Epithelial cell of esophagus (primary cell): ENCODE data around the gene NCAPD3.
A peak's percentile ranks its signal among the peaks of the same experiment; 100 is the strongest.

Experiments used
- DNase-seq: peaks from one replicate; pipeline ENCODE4 v3.0.0; 2010; ENCODE audit warnings: low read depth
- H3K4me3 ChIP-seq: 2 replicates; pipeline ENCODE4 v1.5.1; 2011; ENCODE audit warnings: mild to moderate bottlenecking, low read length, control low read depth
- TF ChIP-seq, protein P1 (sequence below): IDR thresholded peaks from 2 replicates; pipeline ENCODE4 v1.5.1; 2011; ENCODE audit warnings: low read depth, mild to moderate bottlenecking, low read length, control low read depth, inconsistent platforms; ENCODE audit not compliant: insufficient read depth; ENCODE audit errors: missing control alignments

The NCAPD3 gene

DNA sequence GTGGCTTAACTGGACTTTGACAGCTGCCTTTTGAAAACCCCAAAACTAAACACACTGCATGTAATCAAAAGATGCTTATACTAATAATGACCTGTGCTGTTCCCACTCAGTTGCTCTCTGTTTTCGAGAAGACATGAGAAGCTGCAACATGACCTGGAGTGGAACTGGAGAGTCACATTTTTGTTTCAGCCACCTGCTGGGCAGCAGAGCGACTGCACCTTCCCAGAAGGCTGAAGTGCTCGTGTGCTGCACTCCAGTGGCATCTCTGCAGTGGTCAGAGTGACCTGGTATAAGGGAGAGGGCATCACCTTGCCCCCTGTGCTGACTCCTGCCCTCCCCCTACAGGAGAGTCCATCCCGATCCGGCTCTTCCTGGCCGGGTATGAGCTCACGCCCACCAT, 20.8 kb upstream of the NCAPD3 start:
- no peak overlapping the region for H3K4me3 ChIP-seq
- DNase-seq: peak; percentile 27
- TF ChIP-seq, protein P1, sequence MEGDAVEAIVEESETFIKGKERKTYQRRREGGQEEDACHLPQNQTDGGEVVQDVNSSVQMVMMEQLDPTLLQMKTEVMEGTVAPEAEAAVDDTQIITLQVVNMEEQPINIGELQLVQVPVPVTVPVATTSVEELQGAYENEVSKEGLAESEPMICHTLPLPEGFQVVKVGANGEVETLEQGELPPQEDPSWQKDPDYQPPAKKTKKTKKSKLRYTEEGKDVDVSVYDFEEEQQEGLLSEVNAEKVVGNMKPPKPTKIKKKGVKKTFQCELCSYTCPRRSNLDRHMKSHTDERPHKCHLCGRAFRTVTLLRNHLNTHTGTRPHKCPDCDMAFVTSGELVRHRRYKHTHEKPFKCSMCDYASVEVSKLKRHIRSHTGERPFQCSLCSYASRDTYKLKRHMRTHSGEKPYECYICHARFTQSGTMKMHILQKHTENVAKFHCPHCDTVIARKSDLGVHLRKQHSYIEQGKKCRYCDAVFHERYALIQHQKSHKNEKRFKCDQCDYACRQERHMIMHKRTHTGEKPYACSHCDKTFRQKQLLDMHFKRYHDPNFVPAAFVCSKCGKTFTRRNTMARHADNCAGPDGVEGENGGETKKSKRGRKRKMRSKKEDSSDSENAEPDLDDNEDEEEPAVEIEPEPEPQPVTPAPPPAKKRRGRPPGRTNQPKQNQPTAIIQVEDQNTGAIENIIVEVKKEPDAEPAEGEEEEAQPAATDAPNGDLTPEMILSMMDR: peak; percentile 57

DNA sequence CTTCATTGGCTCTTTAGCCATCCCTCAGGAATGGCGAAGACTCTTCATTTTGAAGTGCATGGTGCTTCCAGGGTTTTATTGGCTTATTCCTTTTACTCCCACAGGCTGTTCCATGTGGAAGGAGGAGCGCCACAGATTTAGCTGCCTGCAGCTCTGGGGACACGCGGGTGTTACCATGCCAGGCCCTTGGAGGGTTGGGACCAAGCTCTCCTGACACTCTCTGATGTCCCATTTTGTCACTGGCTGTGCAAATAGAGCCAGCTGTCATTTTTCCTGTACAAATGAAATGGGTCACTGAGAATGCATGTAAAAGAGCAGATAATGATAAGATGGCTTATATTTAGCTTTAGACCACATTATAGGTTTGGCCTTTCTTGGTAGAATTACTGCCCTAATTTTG, 20.1 kb upstream of the NCAPD3 start:
- TF ChIP-seq, protein P1: no peak
- no peak for DNase-seq
- H3K4me3 ChIP-seq: no peak overlapping the region

DNA sequence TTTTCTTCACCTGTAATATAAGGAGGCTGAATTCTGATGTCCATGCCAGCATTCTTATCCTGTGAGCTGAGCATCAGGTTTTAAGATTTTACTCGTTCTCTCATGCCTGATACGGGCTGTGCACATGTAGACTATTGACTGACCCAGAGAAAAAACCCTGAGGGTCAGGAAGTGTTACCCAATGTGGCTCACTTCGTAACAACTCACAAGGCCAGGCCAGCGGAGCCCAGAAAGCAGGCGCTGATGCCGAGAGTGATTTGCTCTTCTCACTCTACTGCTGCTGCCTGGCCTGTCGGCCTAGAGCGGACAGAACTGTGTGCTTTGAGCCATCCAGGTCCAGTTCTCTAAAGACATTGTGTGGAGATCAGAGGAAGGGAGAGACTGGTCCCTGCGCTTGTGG, 18.6 kb upstream of the NCAPD3 start:
- TF ChIP-seq, protein P1: no peak
- DNase-seq: peak; percentile 79
- no peak overlapping the region for H3K4me3 ChIP-seq

DNA sequence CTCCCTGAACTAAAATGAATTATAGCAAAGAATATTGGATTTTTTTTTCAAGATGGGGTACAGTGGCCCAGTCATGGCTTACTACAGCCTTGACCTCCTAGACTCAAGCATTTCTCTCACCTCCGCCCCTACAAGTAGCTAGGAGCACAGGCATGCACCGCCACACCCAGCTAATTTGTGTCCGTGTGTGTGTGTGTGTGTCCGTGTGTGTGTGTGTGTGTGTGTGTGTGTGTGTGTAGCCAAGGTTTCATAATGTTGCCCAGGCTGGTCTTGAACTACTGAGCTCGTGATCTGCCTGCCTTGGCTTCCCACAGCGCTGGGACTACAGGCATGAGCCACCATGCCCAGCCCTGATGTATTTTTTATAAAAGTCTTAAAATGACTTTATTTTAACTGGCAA, 16.8 kb upstream of the NCAPD3 start:
- TF ChIP-seq, protein P1: no peak
- no peak for DNase-seq
- H3K4me3 ChIP-seq: no peak overlapping the region

DNA sequence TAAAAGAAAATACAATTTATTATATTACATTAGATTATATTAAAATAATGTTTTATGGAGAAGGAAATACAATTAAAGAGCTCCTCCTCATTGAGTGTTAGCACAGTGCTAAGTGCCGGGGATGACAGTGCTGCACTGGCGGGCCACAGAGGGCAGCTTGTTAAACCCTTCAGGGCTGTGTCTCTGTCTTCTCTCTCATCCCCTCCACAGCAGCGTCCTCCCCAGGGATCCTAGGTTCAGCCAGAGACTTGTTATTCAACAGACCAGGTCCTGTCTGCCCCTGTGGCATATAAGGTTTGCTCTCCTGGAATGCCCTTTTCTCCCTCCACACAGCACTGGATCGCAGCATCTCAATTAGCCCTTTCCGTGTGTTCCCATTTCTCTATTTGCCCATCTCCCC, 15.2 kb upstream of the NCAPD3 start:
- DNase-seq: no peak
- no peak overlapping the region for H3K4me3 ChIP-seq
- TF ChIP-seq, protein P1: no peak

DNA sequence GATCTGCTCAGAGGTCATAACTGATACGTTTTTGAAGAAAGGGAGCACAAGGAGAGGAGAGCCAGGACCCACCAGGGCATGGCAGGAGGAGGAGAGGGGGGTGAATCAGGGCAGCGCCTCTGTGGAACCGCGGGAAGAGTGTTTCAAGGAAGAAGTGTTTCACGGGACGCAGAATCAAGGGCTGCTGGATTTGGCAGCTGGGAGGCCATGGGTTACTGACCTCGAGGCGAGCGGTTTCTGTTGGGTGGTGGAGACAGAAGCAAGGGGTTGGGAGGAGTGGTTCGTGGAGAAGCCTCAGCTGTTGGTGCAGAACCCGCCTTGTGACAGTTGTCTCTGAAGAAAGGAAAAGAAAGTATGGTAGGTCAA, 13.8 kb upstream of the NCAPD3 start:
- no peak overlapping the region for H3K4me3 ChIP-seq
- no peak for DNase-seq
- TF ChIP-seq, protein P1: no peak

DNA sequence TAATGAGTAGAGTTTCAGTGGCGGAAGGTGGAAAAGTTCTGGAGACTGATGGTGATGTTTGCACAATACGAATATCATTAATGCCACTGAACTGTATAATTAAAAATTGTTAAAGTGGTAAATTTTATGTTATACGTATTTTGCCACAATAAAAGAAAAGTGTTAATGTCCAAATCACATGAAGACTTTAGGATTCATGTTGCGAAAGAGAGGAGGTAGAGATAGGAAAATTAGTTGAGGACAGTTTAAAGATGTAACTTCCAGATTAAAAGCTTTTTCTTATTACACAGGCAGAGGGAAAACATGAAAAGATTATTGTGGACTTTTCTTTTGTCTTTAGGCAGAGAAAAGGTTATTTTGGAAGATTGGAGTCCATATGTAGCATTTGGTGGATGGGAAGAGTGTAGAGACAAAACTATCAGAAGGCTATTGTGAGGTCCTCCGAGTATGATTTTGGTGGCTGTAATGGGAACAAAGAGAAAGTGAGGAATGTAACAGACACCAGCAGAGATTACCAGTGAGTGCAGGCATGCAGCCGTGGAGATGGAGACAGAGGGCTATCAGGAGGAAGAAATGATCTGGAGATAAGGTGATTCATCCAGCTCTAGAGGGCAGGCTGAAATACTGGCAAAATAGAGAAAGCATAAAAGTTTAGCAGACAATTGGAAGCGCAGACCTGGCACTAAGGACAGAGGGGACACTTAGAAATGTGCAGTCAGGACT, 13.2 kb upstream of the NCAPD3 start:
- TF ChIP-seq, protein P1: no peak
- DNase-seq: no peak
- H3K4me3 ChIP-seq: no peak overlapping the region
